Mesothelial cell of epicardium (in vitro differentiated cells): ENCODE results near the gene LTBP4. TPM values are rescaled to one million over a fixed set of nuclear protein-coding genes. Genes with fewer than 3 reads are reported as not detected.

Experiments used
- DNase-seq, 2 experiments: peaks; one replicate each; pipeline ENCODE4 v3.0.0; 2021; ENCODE audit warnings: low spot score in 2 of 2; ENCODE audit not compliant: unreplicated experiment in 2 of 2
- H3K27ac Mint-ChIP-seq: 2 replicates; pipeline ENCODE4 v1.8.0; 2021; ENCODE audit warnings: mixed read lengths
- H3K27me3 Mint-ChIP-seq: 2 replicates; pipeline ENCODE4 v1.8.0; 2021; ENCODE audit warnings: low read depth, mixed read lengths
- H3K36me3 Mint-ChIP-seq: 2 replicates; pipeline ENCODE4 v1.8.0; 2021; ENCODE audit warnings: mixed read lengths
- H3K4me1 Mint-ChIP-seq: 2 replicates; pipeline ENCODE4 v1.8.0; 2021; ENCODE audit warnings: mixed read lengths
- H3K4me3 Mint-ChIP-seq: 2 replicates; pipeline ENCODE4 v1.8.0; 2021; ENCODE audit warnings: mild to moderate bottlenecking, moderate library complexity, mixed read lengths
- H3K9me3 Mint-ChIP-seq: 2 replicates; pipeline ENCODE4 v1.8.0; 2021; ENCODE audit warnings: mixed read lengths
- CTCF ChIP-seq: fragments of 200-600 bp; sonication (generic); IDR thresholded peaks from one replicate; pipeline ENCODE4 v1.5.0; 2021; ENCODE audit warnings: antibody characterized with exemption; ENCODE audit not compliant: unreplicated experiment
- total RNA-seq: library from RNA; stranded (reverse); gene quantifications from 3 replicates; pipeline ENCODE4 v1.2.1, GENCODE V29; 2021

LTBP4 gene
- total RNA-seq, 1 donor from 2014 or later = 344 TPM

- Mint-ChIP-seq H3K36me3 (no peaks in the 10 kb centered on the region), H3K27me3 (no peaks in the 10 kb centered on the region), H3K9me3 (no peaks in the 10 kb centered on the region), H3K27ac (no peak overlapping the region), H3K4me3 (no peak overlapping the region), H3K4me1 (peaks cover 8% of the 10 kb centered on the region)
- TF ChIP-seq CTCF = no peak
- DNase-seq = no peak
These were observed 58.4 kb downstream of the LTBP4 start for GRCh38 chr19:40659566-40659965.

GRCh38 chr19:40661616-40662015 is 60.4 kb downstream of the LTBP4 start:
- H3K27ac Mint-ChIP-seq = no peak overlapping the region
- H3K36me3 Mint-ChIP-seq = no peaks in the 10 kb centered on the region
- no peaks in the 10 kb centered on the region for H3K27me3 Mint-ChIP-seq
- TF ChIP-seq CTCF = no peak
- DNase-seq = no peak
- H3K4me1 Mint-ChIP-seq = peaks cover 8% of the 10 kb centered on the region
- no peaks in the 10 kb centered on the region for H3K9me3 Mint-ChIP-seq
- peak overlapping the region; percentile 34 for H3K4me3 Mint-ChIP-seq

- peak; percentile 93 to 97 for DNase-seq
- Mint-ChIP-seq H3K36me3 (peaks cover 4% of the 10 kb centered on the region), H3K27ac (peak overlapping the region; percentile 91), H3K4me3 (peak overlapping the region; percentile 76), H3K9me3 (no peaks in the 10 kb centered on the region), H3K4me1 (peaks cover 8% of the 10 kb centered on the region), H3K27me3 (no peaks in the 10 kb centered on the region)
- TF ChIP-seq CTCF = peak; percentile 98
These were observed 61.9 kb downstream of the LTBP4 start for GRCh38 chr19:40662925-40663694.

- H3K36me3 Mint-ChIP-seq = peaks cover 13% of the 10 kb centered on the region
- no peaks in the 10 kb centered on the region for H3K9me3 Mint-ChIP-seq
- peak overlapping the region; percentile 76 for H3K4me3 Mint-ChIP-seq
- DNase-seq = no peak
- H3K27ac Mint-ChIP-seq = peak overlapping the region; percentile 91
- no peaks in the 10 kb centered on the region for H3K27me3 Mint-ChIP-seq
- TF ChIP-seq CTCF = no peak
- H3K4me1 Mint-ChIP-seq = peaks cover 8% of the 10 kb centered on the region
These were observed 62.8 kb downstream of the LTBP4 start for GRCh38 chr19:40663695-40664692.

- H3K4me1 Mint-ChIP-seq = peaks cover 8% of the 10 kb centered on the region
- TF ChIP-seq CTCF = no peak
- H3K27me3 Mint-ChIP-seq = no peaks in the 10 kb centered on the region
- no peak overlapping the region for H3K27ac Mint-ChIP-seq
- peaks cover 4% of the 10 kb centered on the region for H3K9me3 Mint-ChIP-seq
- DNase-seq = no peak
- H3K36me3 Mint-ChIP-seq = peaks cover 38% of the 10 kb centered on the region
- H3K4me3 Mint-ChIP-seq = no peak overlapping the region
These were observed 65.8 kb downstream of the LTBP4 start for GRCh38 chr19:40666803-40667438.
